Erythroblast (primary cell): ENCODE measurements around the gene LRP11.

Experiments used
- GATA1 ChIP-seq: IDR thresholded peaks from 2 replicates; pipeline ENCODE4 v1.6.1; 2011; ENCODE audit warnings: low read depth, mild to moderate bottlenecking, control low read depth, low read length, moderate library complexity
- POLR2A ChIP-seq: IDR thresholded peaks from 2 replicates; pipeline ENCODE4 v1.6.1; 2011; ENCODE audit warnings: mild to moderate bottlenecking, low read length

DNA sequence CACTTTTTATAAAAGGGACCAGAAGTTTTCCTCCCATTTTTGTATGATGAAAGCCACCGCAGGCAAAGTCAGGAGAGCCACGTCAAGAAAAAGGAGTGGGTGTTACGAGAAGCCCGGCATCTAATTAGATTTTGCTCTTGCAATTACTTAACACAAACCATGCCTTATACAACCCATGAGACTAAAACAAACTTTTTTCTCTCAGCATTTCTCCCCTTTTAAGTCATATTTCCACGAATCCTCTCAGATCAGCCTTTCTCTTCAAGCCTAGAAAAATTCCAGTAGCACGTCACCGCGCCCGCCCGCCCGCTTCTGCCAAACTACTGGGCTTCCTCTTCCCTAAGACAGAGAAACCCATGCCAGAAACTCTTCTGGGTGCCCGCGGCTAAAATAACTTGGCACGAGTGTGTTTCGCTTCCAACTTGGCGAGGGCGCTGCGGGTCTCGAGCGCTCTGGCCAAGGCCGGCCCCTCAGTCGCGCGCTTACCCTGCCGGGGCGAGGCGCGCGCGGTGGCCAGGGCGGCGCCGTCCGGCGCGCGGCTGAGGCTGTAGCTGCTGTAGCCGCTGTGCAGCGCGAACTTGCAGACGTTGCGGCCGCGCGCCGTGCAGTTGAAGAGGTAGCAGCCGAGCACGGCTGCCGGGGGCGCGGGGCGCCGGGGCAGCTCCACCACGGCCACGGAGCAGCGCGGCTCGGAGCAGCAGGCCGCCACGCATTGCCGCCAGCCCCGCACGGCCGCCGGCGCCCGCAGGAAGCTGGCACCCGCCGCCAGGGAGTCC is 1.0 kb downstream of the LRP11 start:
- no peak for TF ChIP-seq POLR2A
- TF ChIP-seq GATA1, result no peak
